CD4-positive, alpha-beta T cell treated with Interleukin-10 for 1 hour (primary cell): ENCODE data around the gene TRIM33.
"Not testable (repeated sequence)": the region's sequence is repeated elsewhere in the genome, so short reads cannot be mapped to it uniquely, and the experiment has no call there.

Experiments
- DNase-seq: peaks from one replicate; pipeline ENCODE4 v3.0.0-alpha.2; 2020

TRIM33 gene

GRCh38 chr1:114462341-114462740 lies 48.7 kb downstream of the TRIM33 start:
- no peak for DNase-seq

GRCh38 chr1:114458237-114458777 lies 52.7 kb downstream of the TRIM33 start:
- DNase-seq, result no peak

- no peak for DNase-seq
Observed at GRCh38 chr1:114457675-114458236, 53.2 kb downstream of the TRIM33 start.

GRCh38 chr1:114456586-114456985 lies 54.4 kb downstream of the TRIM33 start:
- DNase-seq, result no peak

GRCh38 chr1:114455102-114455785 lies 55.8 kb downstream of the TRIM33 start:
- no peak for DNase-seq

GRCh38 chr1:114454539-114454938 lies 56.5 kb downstream of the TRIM33 start:
- no peak for DNase-seq

GRCh38 chr1:114453361-114453784 lies 57.6 kb downstream of the TRIM33 start:
- DNase-seq, result no peak

GRCh38 chr1:114448370-114449036 lies 62.5 kb downstream of the TRIM33 start:
- no peak for DNase-seq

- DNase-seq, result no peak
Observed at GRCh38 chr1:114446198-114446597, 64.8 kb downstream of the TRIM33 start.

GRCh38 chr1:114443226-114443625 lies 67.8 kb downstream of the TRIM33 start:
- DNase-seq, result not testable (repeated sequence)

- DNase-seq, result no peak
Observed at GRCh38 chr1:114441332-114441731, 69.7 kb downstream of the TRIM33 start.

GRCh38 chr1:114439369-114439768 lies 71.6 kb downstream of the TRIM33 start:
- no peak for DNase-seq

GRCh38 chr1:114437812-114438211 lies 73.2 kb downstream of the TRIM33 start:
- no peak for DNase-seq

GRCh38 chr1:114436799-114437198 lies 74.2 kb downstream of the TRIM33 start:
- no peak for DNase-seq

GRCh38 chr1:114435088-114435715 lies 75.8 kb downstream of the TRIM33 start:
- DNase-seq, result no peak

GRCh38 chr1:114431026-114431425 lies 80.0 kb downstream of the TRIM33 start:
- DNase-seq, result no peak

- peak; percentile 32 for DNase-seq
Observed at GRCh38 chr1:114428083-114428754, 82.8 kb downstream of the TRIM33 start.

- DNase-seq, result no peak
Observed at GRCh38 chr1:114427612-114428011, 83.4 kb downstream of the TRIM33 start.

GRCh38 chr1:114423455-114423854 lies 87.5 kb downstream of the TRIM33 start:
- no peak for DNase-seq

GRCh38 chr1:114418948-114419347 lies 92.1 kb downstream of the TRIM33 start:
- not testable (repeated sequence) for DNase-seq

GRCh38 chr1:114397601-114398000 lies 113.4 kb downstream of the TRIM33 start:
- DNase-seq, result no peak

- DNase-seq, result no peak
Observed at GRCh38 chr1:114395863-114396262, 115.1 kb downstream of the TRIM33 start.

- no peak for DNase-seq
Observed at GRCh38 chr1:114390960-114391359, 120.0 kb downstream of the TRIM33 start.
